Kidney (tissue), 14 donors: ENCODE data around the gene EEF1AKMT4. TPM values are rescaled to one million over a fixed set of nuclear protein-coding genes. Genes with fewer than 3 reads are reported as not detected.

Experiments
- DNase-seq, 5 donors: peaks; one replicate each; pipeline ENCODE4 v3.0.0-alpha.2; 2013 to 2020
- FAIRE-seq: peaks from 2 replicates; lab custom pipeline; 2012; peaks lifted over from hg19 to GRCh38; lab: Jason Lieb, UNC
- H3K27ac ChIP-seq, 2 donors: one replicate each; pipeline ENCODE4 v1.7.0; 2013; ENCODE audit warnings: low read depth in 2 of 2, low read length in 2 of 2, inconsistent platforms in 1 of 2
- H3K27me3 ChIP-seq: one replicate; pipeline ENCODE4 v1.7.1; 2013; ENCODE audit warnings: low read length, inconsistent platforms; ENCODE audit not compliant: control insufficient read depth, insufficient read depth
- H3K36me3 ChIP-seq, 3 donors: one replicate each; pipeline versions ENCODE4 v1.7.0 to v1.7.1; 2013; ENCODE audit warnings: low read length in 3 of 3, control low read depth in 1 of 3, inconsistent platforms in 1 of 3; ENCODE audit not compliant: insufficient read depth in 3 of 3, control insufficient read depth in 2 of 3
- H3K4me1 ChIP-seq, 3 donors: one replicate each; pipeline versions ENCODE4 v1.7.0 to v1.7.1; 2013; ENCODE audit warnings: low read length in 3 of 3, inconsistent platforms in 1 of 3, low read depth in 1 of 3; ENCODE audit not compliant: control insufficient read depth in 2 of 3, insufficient read depth in 2 of 3
- H3K4me3 ChIP-seq, 3 donors: one replicate each; pipeline versions ENCODE4 v1.7.0 to v1.8.1; 2013; ENCODE audit warnings: low read length in 3 of 3, control low read depth in 1 of 3, inconsistent platforms in 1 of 3
- H3K9ac ChIP-seq, 3 donors: one replicate each; pipeline versions ENCODE4 v1.7.0 to v1.7.1; 2013; ENCODE audit warnings: low read length in 3 of 3, control low read depth in 1 of 3, inconsistent platforms in 1 of 3
- H3K9me3 ChIP-seq, 3 donors: one replicate each; pipeline versions ENCODE4 v1.7.0 to v1.7.1; 2013; ENCODE audit warnings: low read length in 3 of 3, control low read depth in 1 of 3, inconsistent platforms in 1 of 3; ENCODE audit not compliant: control insufficient read depth in 2 of 3, insufficient read depth in 1 of 3
- intact Hi-C: fragments of 100-400 bp; cut with DNase I; formaldehyde crosslinking; loops from one replicate; pipeline ENCODE4 v1.11.1; 2022
- microRNA-seq: library from miRNA; unstranded; fragments of <30 nt; microRNA quantifications from one replicate; pipeline ENCODE4 v1.2.0, GENCODE V29; 2020
- polyA plus RNA-seq: library from polyadenylated mRNA; stranded (reverse); fragments of 350-450 nt; fragmentation: Illumina TruSeq; extraction: RNeasy Lipid Tissue Mini Kit (QIAGEN cat#74804); gene quantifications from one replicate; pipeline ENCODE4 v1.2.3, GENCODE V29; 2014; ENCODE audit warnings: low read depth, low replicate concordance; ENCODE audit not compliant: insufficient read depth
- total RNA-seq: library from RNA; stranded (reverse); fragmentation: NEBNext Ultra II Directional; extraction: Animal tissue kit (Norgen Biotek cat#: 25700); gene quantifications from one replicate; pipeline ENCODE4 v1.2.1, GENCODE V29; 2021
- TF ChIP-seq, protein P1 (sequence below): IDR thresholded peaks from 3 replicates; pipeline ENCODE4 v1.5.1; 2012; ENCODE audit warnings: mild to moderate bottlenecking, moderate library complexity, borderline replicate concordance; ENCODE audit not compliant: insufficient read depth; ENCODE audit errors: extremely low read depth
- donor health status: control.
- donor health status: control.
- donor health status: control.
- donor health status: control.
- donor health status: control.
- donor health status: DM: yes; HTN: yes; CAD: no.
- donor health status: Normal renal cell carcinoma (clear cell type).

EEF1AKMT4 gene
- total and polyA plus RNA-seq, 2 donors from 2014 or later: 2.8 to 6.1 TPM

- H3K4me3 ChIP-seq: no peak overlapping the region
- H3K27me3 ChIP-seq: no peaks in the 10 kb centered on the region
- DNase-seq (no peak), FAIRE-seq (no peak)
- no peaks in the 10 kb centered on the region for H3K4me1 ChIP-seq
- no peak overlapping the region for H3K27ac ChIP-seq
- intact Hi-C loops: no loop called here
- H3K36me3 ChIP-seq: peaks cover 10 to 71% (median 62%) of the 10 kb centered on the region in 3 donors
- TF ChIP-seq, protein P1, sequence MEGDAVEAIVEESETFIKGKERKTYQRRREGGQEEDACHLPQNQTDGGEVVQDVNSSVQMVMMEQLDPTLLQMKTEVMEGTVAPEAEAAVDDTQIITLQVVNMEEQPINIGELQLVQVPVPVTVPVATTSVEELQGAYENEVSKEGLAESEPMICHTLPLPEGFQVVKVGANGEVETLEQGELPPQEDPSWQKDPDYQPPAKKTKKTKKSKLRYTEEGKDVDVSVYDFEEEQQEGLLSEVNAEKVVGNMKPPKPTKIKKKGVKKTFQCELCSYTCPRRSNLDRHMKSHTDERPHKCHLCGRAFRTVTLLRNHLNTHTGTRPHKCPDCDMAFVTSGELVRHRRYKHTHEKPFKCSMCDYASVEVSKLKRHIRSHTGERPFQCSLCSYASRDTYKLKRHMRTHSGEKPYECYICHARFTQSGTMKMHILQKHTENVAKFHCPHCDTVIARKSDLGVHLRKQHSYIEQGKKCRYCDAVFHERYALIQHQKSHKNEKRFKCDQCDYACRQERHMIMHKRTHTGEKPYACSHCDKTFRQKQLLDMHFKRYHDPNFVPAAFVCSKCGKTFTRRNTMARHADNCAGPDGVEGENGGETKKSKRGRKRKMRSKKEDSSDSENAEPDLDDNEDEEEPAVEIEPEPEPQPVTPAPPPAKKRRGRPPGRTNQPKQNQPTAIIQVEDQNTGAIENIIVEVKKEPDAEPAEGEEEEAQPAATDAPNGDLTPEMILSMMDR: peak; percentile 23
- H3K9ac ChIP-seq: no peak overlapping the region
- H3K9me3 ChIP-seq: no peaks in the 10 kb centered on the region
Observed at GRCh38 chr3:184305577-184305976, 56.1 kb downstream of the EEF1AKMT4 start.

DNA sequence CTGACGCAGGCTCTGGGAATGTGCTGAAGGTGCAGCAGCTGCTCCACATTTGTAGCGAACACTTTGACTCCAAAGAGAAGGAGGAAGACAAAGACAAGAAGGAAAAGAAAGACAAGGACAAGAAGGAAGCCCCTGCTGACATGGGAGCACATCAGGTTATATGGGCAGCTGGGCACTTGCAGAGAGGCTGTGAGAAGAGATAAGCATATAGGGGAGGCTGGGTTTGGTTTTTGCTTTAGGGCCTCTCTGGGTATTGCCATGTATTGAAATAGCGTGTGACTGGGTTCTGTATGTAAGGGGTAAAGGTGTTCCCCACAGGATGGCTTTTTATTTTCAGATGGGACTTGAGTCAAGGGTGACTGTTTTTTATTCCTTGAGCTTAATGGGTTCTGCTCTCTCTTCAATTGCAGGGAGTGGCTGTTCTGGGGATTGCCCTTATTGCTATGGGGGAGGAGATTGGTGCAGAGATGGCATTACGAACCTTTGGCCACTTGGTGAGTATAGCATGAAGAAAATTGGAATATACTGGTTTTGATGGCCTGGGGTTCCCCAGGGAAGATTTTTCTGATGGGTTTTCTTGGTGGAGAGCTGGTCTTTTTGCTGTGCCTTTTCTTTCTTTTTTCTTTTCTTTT, 57.0 kb downstream of the EEF1AKMT4 start:
- TF ChIP-seq, protein P1: no peak
- intact Hi-C loops: no loop called here
- Histone ChIP-seq H3K27ac (no peak overlapping the region), H3K4me1 (no peaks in the 10 kb centered on the region), H3K36me3 (peaks cover 10 to 65% (median 58%) of the 10 kb centered on the region in 3 donors), H3K9me3 (no peaks in the 10 kb centered on the region), H3K4me3 (no peak overlapping the region), H3K27me3 (no peaks in the 10 kb centered on the region), H3K9ac (no peak overlapping the region)
- DNase-seq: no peak
- no peak for FAIRE-seq

GRCh38 chr3:184307915-184308314, 58.4 kb downstream of the EEF1AKMT4 start:
- intact Hi-C loops: no loop called here
- H3K9me3 ChIP-seq: no peaks in the 10 kb centered on the region
- peaks cover 2 to 50% (median 45%) of the 10 kb centered on the region in 3 donors for H3K36me3 ChIP-seq
- TF ChIP-seq, protein P1: no peak
- H3K27me3 ChIP-seq: no peaks in the 10 kb centered on the region
- H3K9ac ChIP-seq: no peak overlapping the region
- H3K27ac ChIP-seq: no peak overlapping the region
- no peak for DNase-seq
- FAIRE-seq: no peak
- no peak overlapping the region for H3K4me3 ChIP-seq
- H3K4me1 ChIP-seq: no peaks in the 10 kb centered on the region

Small RNA genes lying within 50 kb of the gene (microRNA-seq; reads per million reads assigned to microRNA genes)
- not detected for gene MIR1224

Other genes with a start within 250 kb of the EEF1AKMT4 start
- 39.3 TPM for gene ABCC5, start 231.8 kb upstream of the EEF1AKMT4 start, total RNA-seq
- gene ABCC5, start 231.8 kb upstream of the EEF1AKMT4 start, polyA plus RNA-seq: 31.9 TPM
- not detected for gene HTR3D, start 217.9 kb upstream of the EEF1AKMT4 start, total RNA-seq
- not detected for gene HTR3D, start 217.9 kb upstream of the EEF1AKMT4 start, polyA plus RNA-seq
- gene HTR3C, start 196.6 kb upstream of the EEF1AKMT4 start, total RNA-seq: not detected
- gene HTR3C, start 196.6 kb upstream of the EEF1AKMT4 start, polyA plus RNA-seq: not detected
- not detected for gene HTR3E, start 152.6 kb upstream of the EEF1AKMT4 start, total RNA-seq
- not detected for gene HTR3E, start 152.6 kb upstream of the EEF1AKMT4 start, polyA plus RNA-seq
- 36.9 TPM for gene EIF2B5, start 114.3 kb upstream of the EEF1AKMT4 start, total RNA-seq
- gene EIF2B5, start 114.3 kb upstream of the EEF1AKMT4 start, polyA plus RNA-seq: 37.0 TPM
- gene DVL3, start 94.3 kb upstream of the EEF1AKMT4 start, total RNA-seq: 57.4 TPM
- gene DVL3, start 94.3 kb upstream of the EEF1AKMT4 start, polyA plus RNA-seq: 30.3 TPM
- gene AP2M1, start 74.8 kb upstream of the EEF1AKMT4 start, total RNA-seq: 329 TPM
- gene AP2M1, start 74.8 kb upstream of the EEF1AKMT4 start, polyA plus RNA-seq: 353 TPM
- gene ABCF3, start 63.5 kb upstream of the EEF1AKMT4 start, total RNA-seq: 69.0 TPM
- 49.1 TPM for gene ABCF3, start 63.5 kb upstream of the EEF1AKMT4 start, polyA plus RNA-seq
- gene VWA5B2, start 20.1 kb upstream of the EEF1AKMT4 start, total RNA-seq: 0.25 TPM
- 0.11 TPM for gene VWA5B2, start 20.1 kb upstream of the EEF1AKMT4 start, polyA plus RNA-seq
- gene ALG3, start 710 bp upstream of the EEF1AKMT4 start, total RNA-seq: 33.6 TPM
- gene ALG3, start 710 bp upstream of the EEF1AKMT4 start, polyA plus RNA-seq: 39.8 TPM
- 0.31 TPM for gene CAMK2N2, start 11.9 kb downstream of the EEF1AKMT4 start, total RNA-seq
- gene CAMK2N2, start 11.9 kb downstream of the EEF1AKMT4 start, polyA plus RNA-seq: 0.39 TPM
- not detected for gene ECE2, start 26.4 kb downstream of the EEF1AKMT4 start, total RNA-seq
- not detected for gene ECE2, start 26.4 kb downstream of the EEF1AKMT4 start, polyA plus RNA-seq
- gene PSMD2, start 49.6 kb downstream of the EEF1AKMT4 start, total RNA-seq: 149 TPM
- 104 TPM for gene PSMD2, start 49.6 kb downstream of the EEF1AKMT4 start, polyA plus RNA-seq
- 327 TPM for gene EIF4G1, start 64.9 kb downstream of the EEF1AKMT4 start, total RNA-seq
- gene EIF4G1, start 64.9 kb downstream of the EEF1AKMT4 start, polyA plus RNA-seq: 118 TPM
- gene FAM131A, start 87.9 kb downstream of the EEF1AKMT4 start, total RNA-seq: 20.1 TPM
- gene FAM131A, start 87.9 kb downstream of the EEF1AKMT4 start, polyA plus RNA-seq: 14.0 TPM
- gene CLCN2, start 111.9 kb downstream of the EEF1AKMT4 start, total RNA-seq: 10.4 TPM
- 6.4 TPM for gene CLCN2, start 111.9 kb downstream of the EEF1AKMT4 start, polyA plus RNA-seq
- gene POLR2H, start 112.0 kb downstream of the EEF1AKMT4 start, total RNA-seq: 82.0 TPM
- gene POLR2H, start 112.0 kb downstream of the EEF1AKMT4 start, polyA plus RNA-seq: 157 TPM
- 0.85 TPM for gene THPO, start 128.5 kb downstream of the EEF1AKMT4 start, total RNA-seq
- gene THPO, start 128.5 kb downstream of the EEF1AKMT4 start, polyA plus RNA-seq: 5.7 TPM
- gene CHRD, start 130.4 kb downstream of the EEF1AKMT4 start, total RNA-seq: 16.8 TPM
- gene CHRD, start 130.4 kb downstream of the EEF1AKMT4 start, polyA plus RNA-seq: 18.6 TPM